Tibial artery (tissue), 4 donors: ENCODE results near the gene SET.
A peak's percentile ranks its signal among the peaks of the same experiment; 100 is the strongest.
"Not testable (repeated sequence)": the region's sequence is repeated elsewhere in the genome, so short reads cannot be mapped to it uniquely, and the experiment has no call there.

Source experiments
- DNase-seq, 2 donors: peaks; one replicate each; pipeline ENCODE4 v3.0.0-alpha.2; 2019
- H3K27ac ChIP-seq, 2 donors: fragments of 200-600 bp; sonication (generic) in 1 of 2; 1 replicate in 1 of 2; 2 replicates in 1 of 2; pipeline ENCODE4 v1.5.1; 2018 to 2019; ENCODE audit warnings: mild to moderate bottlenecking in 1 of 2
- H3K27me3 ChIP-seq, 2 donors: fragments of 200-600 bp; sonication (generic) in 1 of 2; one replicate each; pipeline versions ENCODE4 v1.5.1 to v1.6.0; 2016 to 2019
- H3K36me3 ChIP-seq, 3 donors: fragments of 200-600 bp; sonication (generic) in 2 of 3; one replicate each; pipeline ENCODE4 v1.5.1; 2016 to 2019; ENCODE audit warnings: mild to moderate bottlenecking in 2 of 3
- H3K4me1 ChIP-seq, 4 donors: fragments of 200-600 bp; sonication (generic) in 2 of 4; 1 replicate in 3 of 4; 2 replicates in 1 of 4; pipeline ENCODE4 v1.5.1; 2016 to 2019
- H3K4me3 ChIP-seq, 2 donors: fragments of 200-600 bp; sonication (generic) in 1 of 2; 1 replicate in 1 of 2; 2 replicates in 1 of 2; pipeline ENCODE4 v1.5.1; 2018 to 2019; ENCODE audit warnings: mild to moderate bottlenecking in 2 of 2
- H3K9me3 ChIP-seq, 3 donors: fragments of 200-600 bp; sonication (generic) in 1 of 3; one replicate each; pipeline ENCODE4 v1.5.1; 2016 to 2019
- CTCF ChIP-seq, 2 experiments: fragments of 200-600 bp in 1 of 2; fragments of 450-650 bp in 1 of 2; IDR thresholded peaks; one replicate each; pipeline ENCODE4 v1.5.1; 2017 to 2019; ENCODE audit warnings: antibody characterized with exemption in 2 of 2, mild to moderate bottlenecking in 1 of 2, moderate library complexity in 1 of 2
- intact Hi-C: fragments of 100-400 bp; cut with DNase I; formaldehyde crosslinking; loops from one replicate; pipeline ENCODE4 v1.15.0; 2023; ENCODE audit warnings: low total_unique reads

The SET gene

GRCh38 chr9:128689820-128690683 lies 1.0 kb downstream of the SET start:
- no peak for DNase-seq
- no peak for TF ChIP-seq CTCF (IDR thresholded peaks at IDR 0.05)
- peak overlapping the region; percentile 72 to 98 for H3K27ac ChIP-seq
- no peaks in the 10 kb centered on the region for H3K9me3 ChIP-seq
- peak overlapping the region; percentile 88 to 97 for H3K4me3 ChIP-seq
- H3K36me3 ChIP-seq: peaks cover 33 to 36% (median 34%) of the 10 kb centered on the region in 3 donors
- H3K27me3 ChIP-seq: no peaks in the 10 kb centered on the region
- intact Hi-C loops: no loop called here
- H3K4me1 ChIP-seq: peaks cover 0 to 22% (median 17%) of the 10 kb centered on the region in 4 donors

GRCh38 chr9:128690684-128691034 lies 1.6 kb downstream of the SET start:
- TF ChIP-seq CTCF (IDR thresholded peaks at IDR 0.05): no peak
- DNase-seq: no peak
- peak overlapping the region; percentile 72 to 98 for H3K27ac ChIP-seq
- intact Hi-C loops: no loop called here
- peak overlapping the region; percentile 88 to 97 for H3K4me3 ChIP-seq
- no peaks in the 10 kb centered on the region for H3K9me3 ChIP-seq
- H3K27me3 ChIP-seq: no peaks in the 10 kb centered on the region
- H3K4me1 ChIP-seq: peaks cover 0 to 21% (median 16%) of the 10 kb centered on the region in 4 donors
- peaks cover 35 to 42% (median 37%) of the 10 kb centered on the region in 3 donors for H3K36me3 ChIP-seq

GRCh38 chr9:128693738-128694137 lies 4.7 kb downstream of the SET start:
- DNase-seq, H3K9me3 ChIP-seq, H3K27ac ChIP-seq, H3K4me3 ChIP-seq, intact Hi-C loops, H3K27me3 ChIP-seq: not testable (repeated sequence)
- Histone ChIP-seq H3K4me1 (peaks cover 0 to 25% (median 15%) of the 10 kb centered on the region in 4 donors), H3K36me3 (peaks cover 39 to 55% (median 50%) of the 10 kb centered on the region in 3 donors)

GRCh38 chr9:128694344-128694743 lies 5.3 kb downstream of the SET start:
- Histone ChIP-seq H3K27me3 (no peaks in the 10 kb centered on the region), H3K27ac (no peak overlapping the region), H3K4me3 (no peak overlapping the region), H3K36me3 (peaks cover 39 to 55% (median 50%) of the 10 kb centered on the region in 3 donors), H3K9me3 (no peaks in the 10 kb centered on the region), H3K4me1 (peaks cover 0 to 25% (median 15%) of the 10 kb centered on the region in 4 donors)
- intact Hi-C loops: no loop called here
- TF ChIP-seq CTCF (IDR thresholded peaks at IDR 0.05): no peak
- no peak for DNase-seq

GRCh38 chr9:128696923-128697707 lies 8.1 kb downstream of the SET start:
- no peak for TF ChIP-seq CTCF (IDR thresholded peaks at IDR 0.05)
- Histone ChIP-seq H3K27me3 (no peaks in the 10 kb centered on the region), H3K9me3 (no peaks in the 10 kb centered on the region), H3K4me1 (peaks cover 0 to 14% (median 4%) of the 10 kb centered on the region in 4 donors), H3K4me3 (no peak overlapping the region), H3K36me3 (peaks cover 31 to 46% (median 45%) of the 10 kb centered on the region in 3 donors), H3K27ac (peak overlapping the region in 1 of 2 donors; percentile 57)
- intact Hi-C loops: no loop called here
- no peak for DNase-seq

GRCh38 chr9:128699096-128699795 lies 10.2 kb downstream of the SET start:
- H3K9me3 ChIP-seq, intact Hi-C loops, H3K27ac ChIP-seq, H3K27me3 ChIP-seq, H3K4me3 ChIP-seq: not testable (repeated sequence)
- DNase-seq: peak in 1 of 2 donors; percentile 20
- Histone ChIP-seq H3K36me3 (peaks cover 10 to 24% (median 24%) of the 10 kb centered on the region in 3 donors), H3K4me1 (peaks cover 0 to 23% (median 11%) of the 10 kb centered on the region in 4 donors)
